Ascending aorta (tissue), 2 donors: ENCODE measurements around the gene TTC21A. TPM values are rescaled to one million over a fixed set of nuclear protein-coding genes. Genes with fewer than 3 reads are reported as not detected.
A peak's percentile ranks its signal among the peaks of the same experiment; 100 is the strongest.

Experiments used
- DNase-seq, 2 donors: peaks; one replicate each; pipeline ENCODE4 v3.0.0-alpha.2; 2019; ENCODE audit warnings: low spot score in 2 of 2
- H3K27ac ChIP-seq, 2 donors: fragments of 200-600 bp; sonication (generic); one replicate each; pipeline ENCODE4 v1.5.1; 2016 to 2017; ENCODE audit warnings: mild to moderate bottlenecking in 1 of 2
- H3K27me3 ChIP-seq: fragments of 200-600 bp; sonication (generic); one replicate; pipeline ENCODE4 v1.5.1; 2017
- H3K36me3 ChIP-seq, 2 donors: fragments of 200-600 bp; sonication (generic); one replicate each; pipeline ENCODE4 v1.5.1; 2016
- H3K4me1 ChIP-seq, 2 donors: fragments of 200-600 bp; sonication (generic); one replicate each; pipeline ENCODE4 v1.5.1; 2016 to 2017; ENCODE audit warnings: mild to moderate bottlenecking in 1 of 2
- H3K4me3 ChIP-seq, 2 donors: fragments of 200-600 bp; sonication (generic); one replicate each; pipeline ENCODE4 v1.5.1; 2016 to 2017; ENCODE audit warnings: mild to moderate bottlenecking in 1 of 2
- H3K9me3 ChIP-seq, 2 donors: fragments of 200-600 bp; sonication (generic); one replicate each; pipeline ENCODE4 v1.5.1; 2016
- intact Hi-C: fragments of 100-400 bp; cut with DNase I; formaldehyde crosslinking; loops from one replicate; pipeline ENCODE4 v1.15.1; 2023
- total RNA-seq: library from RNA; depleted of rRNA; stranded (reverse); fragments of >200 nt; gene quantifications from one replicate; pipeline ENCODE4 v1.1.0, GENCODE V29; 2016
- TF ChIP-seq, protein P1 (sequence below), 3 experiments: fragments of 200-600 bp in 2 of 3; fragments of 450-650 bp in 1 of 3; sonication (generic) in 2 of 3; IDR thresholded peaks; one replicate each; pipeline ENCODE4 v1.5.1; 2016 to 2019; ENCODE audit warnings: antibody characterized with exemption in 3 of 3, mild to moderate bottlenecking in 1 of 3, moderate library complexity in 1 of 3

The TTC21A gene
- total RNA-seq, 1 donor from 2014 or later, result 0.43 TPM

DNA sequence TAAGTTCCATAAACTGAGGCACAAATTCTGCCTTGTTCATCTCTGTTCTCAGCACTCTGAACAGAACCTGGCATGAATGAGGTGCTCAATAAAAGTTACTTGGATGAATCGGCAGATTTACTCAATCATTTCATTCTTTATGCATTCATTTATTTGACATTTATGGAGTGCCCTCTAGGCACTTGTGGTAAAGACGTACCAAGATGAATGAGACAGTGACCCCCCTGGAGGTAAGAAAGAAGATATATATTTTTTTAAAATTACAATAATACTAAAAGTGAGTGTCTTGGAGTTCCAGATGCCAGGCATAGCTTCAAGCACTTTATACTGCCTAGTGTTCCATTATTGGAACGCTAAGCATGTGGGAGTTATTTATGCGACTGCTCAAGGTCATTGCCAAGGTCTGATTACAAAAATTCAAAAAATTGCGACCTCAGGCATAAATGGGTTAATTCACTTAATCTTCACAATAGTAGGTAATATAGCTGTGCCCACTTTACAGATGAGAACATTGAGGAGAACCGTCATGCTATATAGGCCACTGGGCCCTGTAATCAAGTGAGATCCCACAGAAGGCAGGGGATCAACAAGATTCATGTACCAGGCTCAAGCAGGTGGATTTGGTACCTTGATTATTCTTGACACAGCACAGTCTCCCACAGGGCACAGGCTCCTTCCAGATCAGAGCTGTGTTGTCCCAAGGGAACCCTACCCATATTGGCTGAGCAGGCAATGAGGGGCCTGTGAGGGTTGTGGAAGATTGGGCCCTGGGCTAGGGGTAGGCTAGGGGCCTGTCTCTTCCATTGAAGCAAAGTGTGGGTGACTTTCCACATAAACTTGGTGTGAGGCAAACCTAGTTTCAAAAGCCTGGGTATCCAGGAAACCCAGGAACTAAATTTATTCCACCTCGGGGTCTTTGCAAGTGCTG lies 74.2 kb downstream of the TTC21A start:
- Histone ChIP-seq H3K27ac (peak overlapping the region; percentile 93 to 94), H3K9me3 (no peaks in the 10 kb centered on the region), H3K36me3 (no peaks in the 10 kb centered on the region), H3K4me3 (peak overlapping the region in 1 of 2 donors; percentile 49), H3K27me3 (no peaks in the 10 kb centered on the region), H3K4me1 (peaks cover 19 to 37% of the 10 kb centered on the region in 2 donors)
- intact Hi-C loops, result loop anchor here (2.0 to 10.0 kb wide), 3 partner anchors 47 to 201 kb away; partner anchors contain the start of genes GORASP1, SLC25A38 and TTC21A
- TF ChIP-seq, protein P1, sequence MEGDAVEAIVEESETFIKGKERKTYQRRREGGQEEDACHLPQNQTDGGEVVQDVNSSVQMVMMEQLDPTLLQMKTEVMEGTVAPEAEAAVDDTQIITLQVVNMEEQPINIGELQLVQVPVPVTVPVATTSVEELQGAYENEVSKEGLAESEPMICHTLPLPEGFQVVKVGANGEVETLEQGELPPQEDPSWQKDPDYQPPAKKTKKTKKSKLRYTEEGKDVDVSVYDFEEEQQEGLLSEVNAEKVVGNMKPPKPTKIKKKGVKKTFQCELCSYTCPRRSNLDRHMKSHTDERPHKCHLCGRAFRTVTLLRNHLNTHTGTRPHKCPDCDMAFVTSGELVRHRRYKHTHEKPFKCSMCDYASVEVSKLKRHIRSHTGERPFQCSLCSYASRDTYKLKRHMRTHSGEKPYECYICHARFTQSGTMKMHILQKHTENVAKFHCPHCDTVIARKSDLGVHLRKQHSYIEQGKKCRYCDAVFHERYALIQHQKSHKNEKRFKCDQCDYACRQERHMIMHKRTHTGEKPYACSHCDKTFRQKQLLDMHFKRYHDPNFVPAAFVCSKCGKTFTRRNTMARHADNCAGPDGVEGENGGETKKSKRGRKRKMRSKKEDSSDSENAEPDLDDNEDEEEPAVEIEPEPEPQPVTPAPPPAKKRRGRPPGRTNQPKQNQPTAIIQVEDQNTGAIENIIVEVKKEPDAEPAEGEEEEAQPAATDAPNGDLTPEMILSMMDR (IDR thresholded peaks at IDR 0.05), result no peak
- no peak for DNase-seq

DNA sequence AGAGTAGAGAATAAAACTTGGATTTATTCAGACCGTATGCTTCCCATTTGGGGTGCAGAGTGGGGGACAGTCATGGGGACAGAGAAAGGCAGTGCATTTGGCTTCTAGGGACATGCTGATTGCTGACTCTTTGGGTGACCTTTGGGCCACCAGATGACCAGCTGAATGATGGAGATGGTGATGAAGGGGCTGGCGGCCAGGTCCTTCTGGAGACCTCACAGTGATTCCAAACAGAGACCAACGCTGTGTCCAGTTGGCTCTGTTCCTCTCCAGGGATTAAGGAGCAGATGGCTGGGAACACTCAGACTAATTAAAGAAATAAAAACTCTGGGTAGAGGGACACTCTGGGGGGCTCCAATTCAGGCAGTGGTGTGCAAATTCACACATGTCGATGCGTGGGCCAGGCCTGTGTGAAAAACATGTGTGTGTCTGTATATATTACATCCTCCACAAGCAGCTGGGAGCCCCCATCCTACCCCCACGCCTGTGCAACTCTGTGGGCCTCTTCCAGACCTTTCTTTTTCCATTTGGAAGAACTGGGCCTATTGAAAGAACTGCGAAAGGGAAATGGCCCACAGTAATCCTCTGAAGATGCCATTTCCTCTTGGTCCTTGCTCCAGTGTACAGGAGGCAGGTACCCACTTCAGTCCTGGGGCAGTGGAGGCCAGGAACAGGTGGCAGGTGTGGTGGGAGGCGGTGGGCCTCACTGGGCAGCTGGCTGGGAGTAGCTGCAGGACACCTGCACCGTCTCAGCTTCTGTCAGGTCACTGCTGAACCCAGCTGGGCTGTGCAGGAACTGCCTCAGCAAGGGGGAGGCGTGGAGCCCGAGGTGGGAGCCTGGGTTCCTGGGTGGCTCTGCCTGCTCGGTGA lies 76.0 kb downstream of the TTC21A start:
- intact Hi-C loops, result loop anchor here (5.0 to 10.0 kb wide), 2 partner anchors 49 to 199 kb away; partner anchors contain the start of gene SLC25A38
- H3K36me3 ChIP-seq, result no peaks in the 10 kb centered on the region
- no peaks in the 10 kb centered on the region for H3K27me3 ChIP-seq
- H3K4me3 ChIP-seq, result no peak overlapping the region
- no peak for DNase-seq
- no peaks in the 10 kb centered on the region for H3K9me3 ChIP-seq
- TF ChIP-seq, protein P1 (IDR thresholded peaks at IDR 0.05), result no peak
- H3K4me1 ChIP-seq, result peaks cover 15 to 29% of the 10 kb centered on the region in 2 donors
- H3K27ac ChIP-seq, result peak overlapping the region; percentile 45 to 93

DNA sequence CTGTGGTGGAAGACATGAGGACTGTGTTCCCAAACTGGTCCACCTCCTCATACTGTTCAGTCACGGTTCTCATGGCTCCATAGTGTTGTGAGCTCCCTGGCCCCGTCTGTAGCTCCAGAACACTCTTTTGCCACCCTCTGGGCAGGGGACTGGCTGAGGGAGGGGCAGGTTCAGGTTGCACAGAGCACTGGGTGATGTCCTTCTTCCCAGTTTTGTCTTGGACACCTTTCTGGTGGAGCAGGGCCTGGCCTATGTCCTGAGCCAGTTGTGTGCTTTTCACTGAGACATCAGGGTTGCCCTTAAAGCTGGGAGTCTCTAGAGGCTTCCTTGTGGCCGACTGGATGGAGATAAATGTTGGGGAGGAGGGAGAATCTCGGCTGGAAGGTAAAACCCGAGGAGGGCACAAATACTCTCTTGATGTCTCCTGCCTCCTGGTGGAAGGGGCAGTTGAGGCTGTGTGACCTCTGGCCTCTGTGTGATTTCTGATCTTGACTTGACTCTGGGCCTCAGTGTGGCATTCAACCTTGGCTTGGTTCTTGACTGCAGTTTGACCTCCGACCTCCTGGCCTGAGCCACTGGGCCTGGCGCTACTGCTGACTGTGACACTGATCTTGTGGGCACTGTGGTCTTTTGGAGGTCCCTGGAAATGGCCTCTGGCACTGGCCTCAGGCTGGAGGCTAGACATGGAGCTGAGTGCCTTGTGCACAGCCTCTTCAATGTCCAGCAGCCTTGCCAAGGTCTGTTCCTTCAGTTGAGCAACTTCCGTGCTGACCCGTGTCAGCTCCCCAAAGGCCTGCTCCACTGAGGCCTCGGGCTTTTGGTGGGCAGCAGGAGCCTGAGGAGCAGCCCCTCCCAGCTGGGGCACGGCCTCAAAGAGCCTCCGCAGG lies 76.8 kb downstream of the TTC21A start:
- H3K4me3 ChIP-seq, result no peak overlapping the region
- H3K27me3 ChIP-seq, result no peaks in the 10 kb centered on the region
- H3K27ac ChIP-seq, result peak overlapping the region in 1 of 2 donors; percentile 45
- no peaks in the 10 kb centered on the region for H3K36me3 ChIP-seq
- intact Hi-C loops, result loop anchor here (5.0 to 10.0 kb wide), 2 partner anchors 50 to 198 kb away; partner anchors contain the start of gene SLC25A38
- no peaks in the 10 kb centered on the region for H3K9me3 ChIP-seq
- TF ChIP-seq, protein P1 (IDR thresholded peaks at IDR 0.05), result no peak
- H3K4me1 ChIP-seq, result peaks cover 11 to 21% of the 10 kb centered on the region in 2 donors
- DNase-seq, result no peak

DNA sequence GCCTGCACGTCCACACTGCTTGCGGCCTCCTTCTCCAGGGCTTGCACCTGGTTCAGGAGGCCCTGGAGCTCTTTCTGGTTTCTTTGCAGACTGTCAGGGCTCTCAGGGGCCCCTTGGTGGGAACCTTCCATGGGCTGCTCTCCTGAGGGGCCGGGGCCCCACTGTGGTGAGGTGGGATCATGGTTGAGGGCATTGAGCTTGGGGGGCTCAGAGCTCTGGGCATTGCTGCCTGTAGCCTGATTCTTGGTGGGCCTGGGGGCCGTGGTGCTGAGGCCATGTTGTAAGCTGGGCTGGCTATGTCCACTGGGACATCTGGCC lies 77.4 kb downstream of the TTC21A start:
- H3K4me1 ChIP-seq, result peaks cover 6 to 15% of the 10 kb centered on the region in 2 donors
- DNase-seq, result no peak
- H3K36me3 ChIP-seq, result no peaks in the 10 kb centered on the region
- TF ChIP-seq, protein P1 (IDR thresholded peaks at IDR 0.05), result no peak
- intact Hi-C loops, result loop anchor here (5.0 to 10.0 kb wide), 2 partner anchors 50 to 197 kb away; partner anchors contain the start of gene SLC25A38
- H3K27me3 ChIP-seq, result no peaks in the 10 kb centered on the region
- H3K27ac ChIP-seq, result no peak overlapping the region
- no peaks in the 10 kb centered on the region for H3K9me3 ChIP-seq
- H3K4me3 ChIP-seq, result no peak overlapping the region
